GM12878 (cell line): Measurements from ENCODE around the gene UBASH3B. TPM values are rescaled to one million over a fixed set of nuclear protein-coding genes. Genes with fewer than 3 reads are reported as not detected.

ENCODE experiments used
- ATAC-seq: fragments of 200-7000 bp; cut with Tn5 transposase; 3 replicates; pipeline ENCODE4 v1.9.1; 2020; ENCODE audit warnings: mild to moderate bottlenecking, moderate library complexity
- BruUV-seq: library from RNA; stranded (reverse); fragments of 400-500 nt; replicated peaks from 2 replicates; lab custom pipeline; 2021; lab: Mats Ljungman, UMichigan
- CTCF ChIA-PET: fragments of 300-600 bp; sonication (Branson Sonifier 250); formaldehyde crosslinking; extraction: SDS; loops from one replicate; lab custom pipeline; 2021; ENCODE audit warnings: inconsistent platforms; lab: Yijun Ruan, JAX
- POLR2A ChIA-PET: fragments of 350-600 bp; formaldehyde crosslinking; extraction: SDS; loops from one replicate; lab custom pipeline; 2021; ENCODE audit warnings: inconsistent platforms; lab: Charles Lee
- RAD21 ChIA-PET: fragments of 300-600 bp; sonication (Branson Sonifier 250); formaldehyde crosslinking; loops from one replicate; lab custom pipeline; 2023; ENCODE audit warnings: antibody characterized with exemption; ENCODE audit not compliant: unreplicated experiment; lab: Charles Lee
- SMC1A ChIA-PET: fragments of 300-600 bp; sonication (Branson Sonifier 250); formaldehyde crosslinking; loops from one replicate; lab custom pipeline; 2023; ENCODE audit not compliant: unreplicated experiment, uncharacterized antibody; lab: Charles Lee
- DNase-seq: peaks from one replicate; pipeline ENCODE4 v3.0.0-alpha.2; 2011; ENCODE audit warnings: low read depth, low spot score
- FAIRE-seq: peaks from 3 replicates; lab custom pipeline; 2011; peaks lifted over from hg19 to GRCh38; lab: Jason Lieb, UNC
- H2AFZ ChIP-seq: 2 replicates; pipeline ENCODE4 v1.6.0; 2011; ENCODE audit warnings: low read depth, low read length, control low read depth; ENCODE audit not compliant: control insufficient read depth
- H3K27ac ChIP-seq: 2 replicates; pipeline ENCODE4 v1.5.1; 2011; ENCODE audit warnings: control low read depth; ENCODE audit not compliant: control insufficient read depth, insufficient read depth
- H3K27me3 ChIP-seq, 2 experiments: replicated peaks in 1 of 2; 2 replicates each; pipeline versions ENCODE4 v1.6.0 to v1.6.1; 2011; ENCODE audit warnings: low read length in 1 of 2; ENCODE audit not compliant: control insufficient read depth in 2 of 2, insufficient read depth in 2 of 2
- H3K36me3 ChIP-seq, 2 experiments: 2 replicates each; pipeline ENCODE4 v1.5.1; 2011; ENCODE audit warnings: low read length in 1 of 2; ENCODE audit not compliant: control insufficient read depth in 2 of 2, insufficient read depth in 2 of 2
- H3K4me1 ChIP-seq: 2 replicates; pipeline ENCODE4 v1.6.1; 2011; ENCODE audit warnings: mild to moderate bottlenecking, low read length, moderate library complexity, mixed read lengths; ENCODE audit not compliant: control insufficient read depth, insufficient read depth
- H3K4me2 ChIP-seq: 2 replicates; pipeline ENCODE4 v1.6.0; 2011; ENCODE audit warnings: control low read depth; ENCODE audit not compliant: control insufficient read depth, insufficient read depth
- H3K4me3 ChIP-seq: fragments of 200-600 bp; sonication (generic); 2 replicates; pipeline ENCODE4 v1.5.1; 2016
- H3K79me2 ChIP-seq: 2 replicates; pipeline ENCODE4 v1.6.0; 2011; ENCODE audit warnings: low read length; ENCODE audit not compliant: control insufficient read depth, insufficient read depth
- H3K9ac ChIP-seq: 2 replicates; pipeline ENCODE4 v1.8.0; 2011; ENCODE audit warnings: low read length, control low read depth, mixed read lengths; ENCODE audit not compliant: control insufficient read depth, insufficient read depth
- H3K9me3 ChIP-seq: replicated peaks from 3 replicates; pipeline ENCODE4 v1.5.1; 2011; ENCODE audit warnings: mild to moderate bottlenecking, low read length; ENCODE audit not compliant: control insufficient read depth, insufficient read depth
- H4K20me1 ChIP-seq: 2 replicates; pipeline ENCODE4 v1.6.0; 2011; ENCODE audit not compliant: control insufficient read depth, insufficient read depth
- ATF2 ChIP-seq: IDR thresholded peaks from 2 replicates; pipeline ENCODE4 v1.6.1; 2012; ENCODE audit warnings: low read length, inconsistent platforms
- BCL11A ChIP-seq: IDR thresholded peaks from 2 replicates; pipeline ENCODE4 v1.6.1; 2011; ENCODE audit warnings: low read depth, low read length
- CBX3 ChIP-seq: fragments of 200-600 bp; sonication (generic); IDR thresholded peaks from 2 replicates; pipeline ENCODE4 v1.6.1; 2016; ENCODE audit warnings: low read depth, borderline replicate concordance
- ETV6 ChIP-seq, 2 experiments: fragments of 450-650 bp in 1 of 2; IDR thresholded peaks in 1 of 2; conservative IDR thresholded peaks in 1 of 2; 2 replicates each; pipeline ENCODE4 v1.6.1; 2014; ENCODE audit warnings: antibody characterized with exemption in 1 of 2, borderline replicate concordance in 1 of 2, low read depth in 1 of 2, mild to moderate bottlenecking in 1 of 2, moderate library complexity in 1 of 2
- HDAC2 ChIP-seq: fragments of 200-600 bp; sonication (generic); IDR thresholded peaks from 2 replicates; pipeline ENCODE4 v1.6.1; 2017
- MEF2A ChIP-seq: IDR thresholded peaks from 2 replicates; pipeline ENCODE4 v1.6.1; 2011; ENCODE audit warnings: low read depth, mild to moderate bottlenecking, low read length, moderate library complexity; ENCODE audit not compliant: insufficient read depth
- MXI1 ChIP-seq: fragments of 150-350 bp; IDR thresholded peaks from 2 replicates; pipeline ENCODE4 v1.6.1; 2011; ENCODE audit warnings: low read depth, mild to moderate bottlenecking, inconsistent platforms, low read length, improper control_type of control experiment
- NBN ChIP-seq: fragments of 450-650 bp; IDR thresholded peaks from 2 replicates; pipeline ENCODE4 v1.6.1; 2016
- RBBP5 ChIP-seq: fragments of 200-600 bp; sonication (generic); conservative IDR thresholded peaks from 2 replicates; pipeline ENCODE4 v1.6.1; 2016
- RUNX3 ChIP-seq: IDR thresholded peaks from 2 replicates; pipeline ENCODE4 v1.6.1; 2012; ENCODE audit warnings: low read length, inconsistent platforms
- SIX5 ChIP-seq: IDR thresholded peaks from 2 replicates; pipeline ENCODE4 v1.6.1; 2011; ENCODE audit warnings: mild to moderate bottlenecking, low read depth, low read length, moderate library complexity; ENCODE audit not compliant: severe bottlenecking
- SMARCA5 ChIP-seq: fragments of 450-650 bp; IDR thresholded peaks from 2 replicates; pipeline ENCODE4 v1.6.1; 2017; ENCODE audit warnings: mild to moderate bottlenecking
- STAT3 ChIP-seq: IDR thresholded peaks from 2 replicates; pipeline ENCODE4 v1.6.1; 2011; ENCODE audit warnings: low read depth, low read length, improper control_type of control experiment
- TCF12 ChIP-seq: IDR thresholded peaks from 2 replicates; pipeline ENCODE4 v1.6.1; 2011; ENCODE audit warnings: low read depth, mild to moderate bottlenecking, low read length
- YBX1 ChIP-seq: fragments of 450-650 bp; IDR thresholded peaks from 2 replicates; pipeline ENCODE4 v1.6.1; 2016; ENCODE audit warnings: antibody characterized with exemption
- YY1 ChIP-seq: IDR thresholded peaks from 2 replicates; pipeline ENCODE4 v1.6.1; 2011; ENCODE audit warnings: low read depth, mild to moderate bottlenecking, low read length
- ZBTB11 ChIP-seq: fragments of 450-650 bp; formaldehyde crosslinking; IDR thresholded peaks from 2 replicates; pipeline ENCODE4 v1.5.0; 2022; ENCODE audit warnings: mild to moderate bottlenecking, missing genetic modification characterization
- WGBS: methylation state at CpG from one replicate; pipeline ENCODE4 v1.1.6; 2016; ENCODE audit warnings: low lambda C conversion rate; ENCODE audit not compliant: insufficient replicate concordance, insufficient coverage; ENCODE audit errors: missing lambda C conversion rate; 5-methylcytosine and 5-hydroxymethylcytosine counted together
- in situ Hi-C: fragments of 300-500 bp; cut with MboI; formaldehyde crosslinking; loops from 9 replicates; pipeline ENCODE4 v1.14.3; 2018; ENCODE audit warnings: mixed read lengths
- intact Hi-C: fragments of 100-400 bp; cut with micrococcal nuclease; formaldehyde crosslinking; loops from one replicate; pipeline ENCODE4 v1.14.2; 2022; ENCODE audit not compliant: unreplicated experiment
- polyA plus RNA-seq, 11 experiments: library from polyadenylated mRNA; depleted of rRNA in 4 of 11; unstranded in 6 of 11; stranded (reverse) in 5 of 11; fragments of >200 nt; fragmentation: Nextera tagmentation in 4 of 11; fragmentation: Illumina TruSeq in 1 of 11; extraction: Ambion mirVana in 4 of 11; extraction: Trizol in 1 of 11; gene quantifications; 1 replicate in 1 of 11; 2 replicates in 10 of 11; pipeline versions ENCODE4 v1.2.1 to v1.2.3, GENCODE V29; 2011 to 2016; ENCODE audit warnings: inconsistent platforms in 2 of 11, missing spikeins in 2 of 11, low read depth in 1 of 11
- total RNA-seq, 4 experiments: library from RNA; depleted of rRNA in 3 of 4; stranded (reverse); fragments of >200 nt in 3 of 4; fragmentation: Illumina TruSeq in 1 of 4; extraction: Trizol in 1 of 4; gene quantifications; 2 replicates each; pipeline versions ENCODE4 v1.2.1 to v1.2.3, GENCODE V29; 2013 to 2021

UBASH3B gene
- total and polyA plus RNA-seq, 10 of the 15 experiments (the other 5 are each of a cell fraction or from before 2014, with no cell fraction given) = 0.18 to 3.3 (median 0.57) TPM

GRCh38 chr11:122652495-122652894 is 3.0 kb upstream of the UBASH3B start (continued):
- TF ChIP-seq ETV6 (conservative IDR thresholded peaks at IDR 0.05 in 1 of 2, IDR thresholded peaks at IDR 0.05 in 1 of 2; ENCODE audit: borderline replicate concordance in 1 of 2, low read depth in 1 of 2) = no peak
- no peak for TF ChIP-seq STAT3
- no peak for TF ChIP-seq SIX5

GRCh38 chr11:122653916-122654585 is 1.5 kb upstream of the UBASH3B start:
- SMC1A ChIA-PET = interaction anchor here (1.5 kb wide), 1 partner anchor 104 kb away, joined by 3 read pairs; no protein-coding TSS in a partner anchor
- 36% methylated on average over 7 of the region's 7 CpGs for WGBS
- no peak for ATAC-seq
- POLR2A ChIA-PET = no interaction called here
- H3K9ac ChIP-seq = no peak overlapping the region
- CTCF ChIA-PET = no interaction called here
- H3K27me3 ChIP-seq = peaks cover 6 to 20% of the 10 kb centered on the region in 2 experiments
- peaks cover 2% of the 10 kb centered on the region; the same call in 2 of the 3 replicates for H3K9me3 ChIP-seq
- no peak overlapping the region for H2AFZ ChIP-seq
- in situ Hi-C loops = no loop called here
- peaks cover 2% of the 10 kb centered on the region; the same call in 1 of the 2 replicates for H4K20me1 ChIP-seq
- H3K4me2 ChIP-seq = no peak overlapping the region
- no TSS peak for BruUV-seq
- DNase-seq = no peak
- peaks cover 6% of the 10 kb centered on the region for H3K4me1 ChIP-seq
- TF ChIP-seq YBX1 = no peak
- TF ChIP-seq CBX3 = no peak
- TF ChIP-seq RBBP5 = no peak
- no peak for TF ChIP-seq MEF2A
- TF ChIP-seq MXI1 = no peak
- no peak for TF ChIP-seq ZBTB11
- TF ChIP-seq YY1 = no peak
- no peak for TF ChIP-seq NBN
- TF ChIP-seq SMARCA5 = no peak
- TF ChIP-seq RUNX3 = no peak
- TF ChIP-seq HDAC2 = no peak
- TF ChIP-seq BCL11A = no peak
- TF ChIP-seq SIX5 = no peak
- no peak for TF ChIP-seq ATF2
- TF ChIP-seq TCF12 = no peak
- no peaks in the 10 kb centered on the region for H3K79me2 ChIP-seq
- no peaks in the 10 kb centered on the region for H3K36me3 ChIP-seq
- no peak for FAIRE-seq
- no peak overlapping the region for H3K4me3 ChIP-seq
- H3K27ac ChIP-seq = no peak overlapping the region
- RAD21 ChIA-PET = no interaction called here
- intact Hi-C loops = no loop called here
